ENCODE data around the gene STUB1. TPM values are rescaled to one million over a fixed set of nuclear protein-coding genes. Genes with fewer than 3 reads are reported as not detected.

STUB1 gene
- total RNA-seq, 2 donors from 2014 or later = 65.5 to 67.4 TPM

DNA sequence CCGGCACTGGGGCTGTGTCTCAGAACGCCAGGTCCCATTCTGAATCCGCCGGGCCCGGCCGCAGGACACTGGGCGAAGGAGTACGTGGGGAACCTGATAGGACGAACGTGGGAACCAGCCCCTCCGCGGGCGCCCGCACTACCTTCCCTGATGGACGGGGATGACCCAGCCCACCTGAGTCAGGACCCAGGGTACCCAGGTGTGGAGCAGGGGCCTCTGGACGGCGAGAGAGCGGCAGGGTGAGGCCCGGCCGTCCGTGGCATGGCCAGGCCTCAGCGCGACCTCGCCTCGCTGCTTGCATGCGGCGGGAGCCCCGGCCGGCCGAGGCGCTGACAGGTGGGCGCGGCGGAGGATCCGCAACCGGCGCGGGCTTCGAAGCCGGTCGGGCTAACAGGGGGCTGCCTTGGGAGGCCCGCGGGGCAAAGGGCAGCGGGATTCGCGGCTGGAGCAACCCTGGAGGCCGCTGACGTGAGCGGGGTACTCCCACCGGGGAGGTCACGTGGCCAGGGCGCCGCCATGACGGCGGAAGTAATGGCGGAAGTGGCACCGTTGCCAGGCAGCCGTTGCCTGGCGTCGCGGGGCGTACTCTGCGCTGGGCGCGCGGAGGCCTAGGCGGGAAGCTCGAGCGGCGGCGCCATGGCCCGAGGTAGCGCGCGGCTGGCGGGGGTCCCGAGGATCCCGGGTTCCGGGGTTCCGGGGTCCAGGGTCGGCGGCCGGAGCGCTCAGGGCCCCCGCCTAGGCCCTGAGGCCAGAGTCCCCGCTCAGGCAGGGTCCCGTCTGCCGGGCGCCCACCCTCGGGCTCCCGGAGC, 31.2 kb upstream of the STUB1 start, which contains the start of gene WDR90:
Gene WDR90, plus strand, starts transcription at position 585 of the 809 bp plus-strand sequence. Its CDS starts 52 bp downstream, at position 637.
- Mint-ChIP-seq H3K4me1 (peaks cover 13% of the 10 kb centered on the region), H3K4me3 (peak within 1 kb of the TSS; percentile 83), H3K27ac (peak within 1 kb of the TSS; percentile 39), H3K27me3 (no peaks in the 10 kb centered on the region), H3K36me3 (ENCODE audit: low read depth) (no peaks in the 10 kb centered on the region)
- DNase-seq (peak; percentile 88 to 92 (median 89)), ATAC-seq (peak; percentile 97)
- H3K9me3 ChIP-seq (ENCODE audit: control insufficient read depth, low read length, poor library complexity, severe bottlenecking) = no peaks in the 10 kb centered on the region

- H3K36me3 Mint-ChIP-seq (ENCODE audit: low read depth) = no peaks in the 10 kb centered on the region
- DNase-seq = no peak
- no peaks in the 10 kb centered on the region for H3K9me3 ChIP-seq (ENCODE audit: control insufficient read depth, low read length, poor library complexity, severe bottlenecking)
- ATAC-seq = peak; percentile 7
- peak overlapping the region; percentile 78 for H3K4me3 Mint-ChIP-seq
- no peaks in the 10 kb centered on the region for H3K27me3 Mint-ChIP-seq
- H3K4me1 Mint-ChIP-seq = peaks cover 8% of the 10 kb centered on the region
- peak overlapping the region; percentile 4 for H3K27ac Mint-ChIP-seq
These were observed 30.6 kb upstream of the STUB1 start for GRCh38 chr16:649631-650030.

DNA sequence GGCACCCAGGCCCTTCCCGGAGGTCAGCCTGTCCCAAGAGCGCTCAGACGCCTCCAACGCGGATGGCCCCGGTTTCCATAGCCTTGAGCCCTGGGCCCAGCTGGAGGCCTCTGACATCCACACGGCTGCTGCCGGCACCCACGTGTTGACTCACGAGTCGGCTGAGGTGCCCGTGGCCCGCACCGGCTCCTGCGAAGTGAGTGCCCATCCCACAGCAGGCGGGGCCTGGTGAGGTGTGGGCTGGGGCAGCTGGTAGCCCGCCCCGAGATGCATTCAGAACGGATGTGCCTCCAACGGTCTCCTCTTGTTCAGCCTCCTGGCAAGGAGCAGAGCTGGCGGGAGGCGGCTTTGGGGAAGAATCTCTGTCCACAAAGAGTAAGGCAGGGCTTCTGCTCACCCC, 28.4 kb upstream of the STUB1 start:
- no peak overlapping the region for H3K27ac Mint-ChIP-seq
- DNase-seq (no peak), ATAC-seq (no peak)
- no peaks in the 10 kb centered on the region for H3K36me3 Mint-ChIP-seq (ENCODE audit: low read depth)
- H3K4me3 Mint-ChIP-seq = peak overlapping the region; percentile 66
- no peaks in the 10 kb centered on the region for H3K27me3 Mint-ChIP-seq
- peaks cover 5% of the 10 kb centered on the region for H3K4me1 Mint-ChIP-seq
- no peaks in the 10 kb centered on the region for H3K9me3 ChIP-seq (ENCODE audit: control insufficient read depth, low read length, poor library complexity, severe bottlenecking)

DNA sequence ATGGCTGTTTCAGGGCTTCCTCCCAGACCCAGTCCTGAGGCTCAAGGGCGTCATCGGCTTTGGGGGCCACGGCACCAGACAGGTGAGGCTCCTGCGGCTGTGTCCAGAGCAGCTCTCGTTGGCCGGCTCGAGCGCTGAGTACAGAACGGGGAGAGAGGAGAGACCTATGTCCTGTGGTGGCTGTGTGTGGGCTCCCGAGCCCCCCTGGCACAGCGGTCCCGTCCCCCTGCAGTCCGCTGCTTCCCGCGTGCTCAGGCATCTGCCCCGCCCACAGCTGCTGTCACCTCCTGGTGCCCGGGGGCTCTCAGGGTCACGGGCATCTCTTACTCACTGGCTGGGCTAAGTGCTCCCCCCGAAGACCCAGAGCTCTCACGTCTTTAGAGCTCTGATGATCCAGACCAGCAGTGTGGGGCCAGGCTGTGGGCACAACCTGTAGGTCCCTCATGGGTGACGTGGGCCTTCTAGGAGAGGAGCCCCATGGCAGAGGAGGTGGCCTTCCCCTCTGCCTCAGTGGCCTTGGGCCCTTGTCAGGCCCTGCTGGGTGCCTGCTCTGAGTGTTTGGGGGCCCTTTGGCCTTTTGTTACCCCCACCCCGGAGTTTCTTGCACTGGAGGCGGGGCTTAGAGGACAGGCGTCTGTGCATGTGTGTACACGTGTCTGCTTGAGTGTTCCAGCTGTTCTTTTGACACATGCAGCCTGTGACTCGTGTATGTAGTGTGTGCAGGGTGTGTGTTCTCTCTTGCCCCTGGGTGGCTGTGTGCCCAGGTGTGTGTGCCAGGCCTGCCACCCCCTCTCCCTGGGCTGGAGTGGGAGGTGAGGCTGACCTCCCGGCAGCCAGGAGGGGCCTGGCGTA, 27.5 kb upstream of the STUB1 start:
- Mint-ChIP-seq H3K27ac (no peak overlapping the region), H3K4me1 (peaks cover 5% of the 10 kb centered on the region), H3K27me3 (no peaks in the 10 kb centered on the region), H3K4me3 (peak overlapping the region; percentile 31), H3K36me3 (ENCODE audit: low read depth) (no peaks in the 10 kb centered on the region)
- DNase-seq (no peak), ATAC-seq (no peak)
- H3K9me3 ChIP-seq (ENCODE audit: control insufficient read depth, low read length, poor library complexity, severe bottlenecking) = no peaks in the 10 kb centered on the region

DNA sequence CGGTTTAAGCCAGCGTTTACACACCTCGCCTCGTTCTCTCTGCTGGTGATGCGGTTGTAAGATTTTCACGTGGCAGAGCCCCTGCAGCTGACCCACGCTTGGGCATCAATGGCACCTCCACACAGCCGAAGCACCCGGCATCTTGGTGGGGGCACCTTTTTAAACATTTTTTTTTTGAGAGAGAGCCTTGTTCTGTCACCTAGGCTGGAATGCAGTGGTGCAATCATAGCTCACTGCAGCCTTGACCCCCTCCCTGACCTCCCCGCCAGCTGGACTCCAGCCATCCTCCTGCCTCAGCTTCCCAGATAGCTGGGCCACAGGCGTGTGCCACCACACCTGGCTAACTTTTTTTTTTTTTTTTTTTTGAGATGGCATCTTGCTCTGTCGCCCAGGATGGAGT, 26.2 kb upstream of the STUB1 start:
- Mint-ChIP-seq H3K4me1 (no peaks in the 10 kb centered on the region), H3K27me3 (no peaks in the 10 kb centered on the region), H3K4me3 (no peak overlapping the region), H3K36me3 (ENCODE audit: low read depth) (no peaks in the 10 kb centered on the region), H3K27ac (no peak overlapping the region)
- H3K9me3 ChIP-seq (ENCODE audit: control insufficient read depth, low read length, poor library complexity, severe bottlenecking) = no peaks in the 10 kb centered on the region
- ATAC-seq (no peak), DNase-seq (no peak)

DNA sequence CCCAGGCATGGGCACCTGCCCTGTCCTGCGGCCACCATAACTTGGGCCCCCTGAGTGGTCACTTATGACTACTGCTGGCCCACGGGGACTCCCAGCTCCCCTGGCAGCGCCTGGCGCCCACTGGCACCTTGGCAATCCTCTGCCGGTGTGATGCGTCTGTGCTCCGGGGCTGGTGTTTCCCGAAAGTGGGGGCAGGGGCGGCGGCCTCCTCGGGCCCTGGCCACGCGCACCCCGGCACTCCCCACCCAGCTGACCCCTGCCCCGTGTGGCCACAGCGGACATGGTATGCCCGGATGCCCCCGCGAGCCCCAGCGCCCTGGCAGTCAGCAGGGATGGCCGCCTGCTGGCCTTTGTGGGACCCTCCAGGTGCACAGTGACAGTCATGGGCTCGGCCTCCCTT, 22.7 kb upstream of the STUB1 start:
- DNase-seq (no peak), ATAC-seq (no peak)
- H3K4me1 Mint-ChIP-seq = peaks cover 5% of the 10 kb centered on the region
- no peaks in the 10 kb centered on the region for H3K36me3 Mint-ChIP-seq (ENCODE audit: low read depth)
- H3K9me3 ChIP-seq (ENCODE audit: control insufficient read depth, low read length, poor library complexity, severe bottlenecking) = no peaks in the 10 kb centered on the region
- H3K4me3 Mint-ChIP-seq = no peak overlapping the region
- no peaks in the 10 kb centered on the region for H3K27me3 Mint-ChIP-seq
- H3K27ac Mint-ChIP-seq = no peak overlapping the region

GRCh38 chr16:658679-659571, 21.3 kb upstream of the STUB1 start:
- H3K27me3 Mint-ChIP-seq = no peaks in the 10 kb centered on the region
- H3K4me1 Mint-ChIP-seq = peaks cover 5% of the 10 kb centered on the region
- no peaks in the 10 kb centered on the region for H3K9me3 ChIP-seq (ENCODE audit: control insufficient read depth, low read length, poor library complexity, severe bottlenecking)
- no peak overlapping the region for H3K4me3 Mint-ChIP-seq
- H3K27ac Mint-ChIP-seq = no peak overlapping the region
- no peaks in the 10 kb centered on the region for H3K36me3 Mint-ChIP-seq (ENCODE audit: low read depth)
- no peak for ATAC-seq
- no peak for DNase-seq

DNA sequence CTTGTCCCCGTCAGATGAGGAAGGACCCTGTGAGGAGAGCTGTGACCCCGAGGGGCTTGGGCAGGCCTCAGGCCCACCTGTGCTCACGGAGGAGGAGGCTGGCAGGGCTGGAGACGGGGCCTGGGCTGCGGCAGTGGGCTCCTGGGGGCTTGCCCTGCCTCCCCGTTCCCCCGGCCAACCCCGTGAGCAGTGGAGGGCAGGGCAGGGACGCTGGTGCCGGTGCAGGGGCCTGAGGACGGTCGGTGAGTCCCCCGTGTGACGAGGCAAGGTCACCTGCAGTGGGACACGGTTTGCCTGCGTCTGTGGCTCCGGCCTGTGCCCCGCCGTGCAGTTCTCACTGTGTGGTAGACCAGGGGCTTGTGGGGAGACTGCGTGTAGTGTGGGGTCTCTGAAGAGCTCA, 20.6 kb upstream of the STUB1 start:
- no peaks in the 10 kb centered on the region for H3K9me3 ChIP-seq (ENCODE audit: control insufficient read depth, low read length, poor library complexity, severe bottlenecking)
- Mint-ChIP-seq H3K27me3 (no peaks in the 10 kb centered on the region), H3K36me3 (ENCODE audit: low read depth) (no peaks in the 10 kb centered on the region), H3K4me1 (peaks cover 5% of the 10 kb centered on the region), H3K4me3 (no peak overlapping the region), H3K27ac (no peak overlapping the region)
- ATAC-seq = no peak
- no peak for DNase-seq

DNA sequence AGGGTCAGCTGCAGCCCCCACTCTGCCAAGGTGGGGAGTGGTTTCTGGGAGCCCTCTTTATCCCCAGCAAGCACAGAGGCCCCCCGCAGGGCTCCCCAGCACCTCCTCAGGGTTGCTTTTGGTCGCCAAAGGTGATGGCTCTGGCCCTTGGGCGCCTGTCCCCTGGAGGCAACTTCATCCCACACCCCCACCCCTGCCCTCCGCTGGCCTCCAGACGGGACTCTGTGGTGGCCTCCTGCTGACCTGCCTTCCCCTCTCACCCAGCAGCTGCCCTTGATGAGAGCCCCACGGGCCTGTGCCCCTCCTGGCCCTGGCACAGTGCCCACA, 20.1 kb upstream of the STUB1 start:
- Mint-ChIP-seq H3K27me3 (no peaks in the 10 kb centered on the region), H3K4me3 (no peak overlapping the region), H3K27ac (no peak overlapping the region), H3K36me3 (ENCODE audit: low read depth) (no peaks in the 10 kb centered on the region), H3K4me1 (peaks cover 5% of the 10 kb centered on the region)
- peak; percentile 4 for ATAC-seq
- H3K9me3 ChIP-seq (ENCODE audit: control insufficient read depth, low read length, poor library complexity, severe bottlenecking) = no peaks in the 10 kb centered on the region
- no peak for DNase-seq

GRCh38 chr16:660459-661183, 19.6 kb upstream of the STUB1 start:
- DNase-seq (peak; percentile 60 to 70 (median 65)), ATAC-seq (peak; percentile 79)
- no peaks in the 10 kb centered on the region for H3K9me3 ChIP-seq (ENCODE audit: control insufficient read depth, low read length, poor library complexity, severe bottlenecking)
- Mint-ChIP-seq H3K27ac (no peak overlapping the region), H3K4me3 (no peak overlapping the region), H3K4me1 (peaks cover 5% of the 10 kb centered on the region), H3K36me3 (ENCODE audit: low read depth) (no peaks in the 10 kb centered on the region), H3K27me3 (no peaks in the 10 kb centered on the region)

DNA sequence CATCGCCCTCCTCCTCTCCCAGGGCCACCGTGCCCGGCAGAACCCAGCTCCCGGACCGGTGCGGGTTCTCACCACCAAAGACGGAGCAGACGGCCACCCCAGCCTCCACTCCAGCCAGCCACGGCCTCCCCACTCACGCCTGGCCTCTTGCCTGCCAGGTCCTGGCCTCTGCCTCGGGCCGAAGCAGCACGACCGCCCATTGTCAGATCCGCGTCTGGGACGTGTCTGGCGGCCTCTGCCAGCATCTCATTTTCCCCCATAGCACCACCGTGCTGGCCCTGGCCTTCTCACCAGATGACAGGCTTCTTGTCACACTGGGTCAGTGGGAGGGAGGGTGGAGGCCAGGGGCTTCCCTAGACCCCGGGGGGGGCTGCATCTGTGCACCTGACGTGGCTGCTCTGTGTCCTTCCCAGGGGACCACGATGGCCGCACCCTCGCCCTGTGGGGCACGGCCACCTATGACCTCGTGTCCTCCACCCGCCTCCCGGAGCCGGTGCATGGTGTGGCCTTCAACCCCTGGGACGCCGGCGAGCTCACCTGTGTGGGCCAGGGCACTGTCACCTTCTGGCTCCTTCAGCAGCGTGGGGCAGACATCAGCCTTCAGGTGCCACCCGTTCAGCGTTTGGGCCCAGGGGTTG, 18.9 kb upstream of the STUB1 start:
- ATAC-seq (no peak), DNase-seq (no peak)
- Mint-ChIP-seq H3K4me1 (peaks cover 5% of the 10 kb centered on the region), H3K27me3 (no peaks in the 10 kb centered on the region), H3K4me3 (no peak overlapping the region), H3K36me3 (ENCODE audit: low read depth) (no peaks in the 10 kb centered on the region), H3K27ac (no peak overlapping the region)
- H3K9me3 ChIP-seq (ENCODE audit: control insufficient read depth, low read length, poor library complexity, severe bottlenecking) = no peaks in the 10 kb centered on the region

DNA sequence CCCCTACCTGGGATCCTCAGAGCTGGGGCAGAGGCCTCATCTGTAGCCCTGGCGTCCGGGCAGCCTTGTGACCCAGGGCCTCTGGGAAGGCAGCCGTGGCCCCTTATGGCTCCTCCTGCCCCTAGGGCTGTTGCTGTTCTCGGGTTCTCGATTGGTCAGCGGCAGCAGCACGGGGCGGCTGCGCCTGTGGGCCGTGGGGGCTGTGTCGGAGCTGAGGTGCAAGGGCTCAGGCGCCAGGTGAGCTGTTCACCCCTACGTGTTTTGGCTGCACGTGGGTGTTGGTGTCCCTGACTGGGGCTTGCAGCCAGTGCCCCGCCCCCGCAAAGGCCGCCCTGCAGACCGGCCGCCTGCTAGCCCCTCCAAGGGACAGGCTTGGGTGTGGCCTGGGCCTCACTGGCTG, 18.1 kb upstream of the STUB1 start:
- no peaks in the 10 kb centered on the region for H3K27me3 Mint-ChIP-seq
- H3K9me3 ChIP-seq (ENCODE audit: control insufficient read depth, low read length, poor library complexity, severe bottlenecking) = no peaks in the 10 kb centered on the region
- peaks cover 5% of the 10 kb centered on the region for H3K4me1 Mint-ChIP-seq
- ATAC-seq = no peak
- no peak overlapping the region for H3K27ac Mint-ChIP-seq
- no peak for DNase-seq
- H3K4me3 Mint-ChIP-seq = no peak overlapping the region
- no peaks in the 10 kb centered on the region for H3K36me3 Mint-ChIP-seq (ENCODE audit: low read depth)
